Measurements from ENCODE around the gene HCFC1R1. TPM values are rescaled to one million over a fixed set of nuclear protein-coding genes. Genes with fewer than 3 reads are reported as not detected.

HCFC1R1 gene
- total RNA-seq, 1 donor from 2014 or later: 117 TPM

DNA sequence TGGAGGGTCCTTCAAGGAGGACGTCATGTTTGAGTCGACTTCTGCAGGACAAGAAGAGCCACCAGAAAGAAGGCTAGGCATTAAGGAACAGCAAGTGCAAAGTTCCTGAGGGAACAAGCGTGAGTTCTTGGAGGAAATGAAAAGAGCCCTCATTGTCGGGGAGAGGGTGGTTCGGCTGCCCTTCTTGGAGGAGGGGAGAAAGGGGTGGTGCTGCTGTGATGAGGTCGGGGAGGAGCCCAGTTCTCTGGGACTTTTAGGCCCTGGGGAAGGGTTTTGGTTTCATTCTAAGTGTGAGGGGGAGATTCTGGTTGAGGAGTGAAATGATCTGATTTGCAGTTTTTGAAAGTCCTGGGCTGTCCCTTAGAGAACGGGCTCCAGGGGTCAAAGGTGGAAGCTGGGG, 8.9 kb upstream of the HCFC1R1 start:
- Mint-ChIP-seq H3K27ac (ENCODE audit: unreplicated experiment) (no peak overlapping the region), H3K36me3 (ENCODE audit: unreplicated experiment) (no peaks in the 10 kb centered on the region), H3K4me3 (ENCODE audit: unreplicated experiment) (no peak overlapping the region), H3K27me3 (ENCODE audit: unreplicated experiment) (peaks cover 19% of the 10 kb centered on the region), H3K4me1 (ENCODE audit: low read depth, unreplicated experiment) (peaks cover 7% of the 10 kb centered on the region), H3K9me3 (ENCODE audit: unreplicated experiment) (peaks cover 2% of the 10 kb centered on the region)
- TF ChIP-seq, protein P1, sequence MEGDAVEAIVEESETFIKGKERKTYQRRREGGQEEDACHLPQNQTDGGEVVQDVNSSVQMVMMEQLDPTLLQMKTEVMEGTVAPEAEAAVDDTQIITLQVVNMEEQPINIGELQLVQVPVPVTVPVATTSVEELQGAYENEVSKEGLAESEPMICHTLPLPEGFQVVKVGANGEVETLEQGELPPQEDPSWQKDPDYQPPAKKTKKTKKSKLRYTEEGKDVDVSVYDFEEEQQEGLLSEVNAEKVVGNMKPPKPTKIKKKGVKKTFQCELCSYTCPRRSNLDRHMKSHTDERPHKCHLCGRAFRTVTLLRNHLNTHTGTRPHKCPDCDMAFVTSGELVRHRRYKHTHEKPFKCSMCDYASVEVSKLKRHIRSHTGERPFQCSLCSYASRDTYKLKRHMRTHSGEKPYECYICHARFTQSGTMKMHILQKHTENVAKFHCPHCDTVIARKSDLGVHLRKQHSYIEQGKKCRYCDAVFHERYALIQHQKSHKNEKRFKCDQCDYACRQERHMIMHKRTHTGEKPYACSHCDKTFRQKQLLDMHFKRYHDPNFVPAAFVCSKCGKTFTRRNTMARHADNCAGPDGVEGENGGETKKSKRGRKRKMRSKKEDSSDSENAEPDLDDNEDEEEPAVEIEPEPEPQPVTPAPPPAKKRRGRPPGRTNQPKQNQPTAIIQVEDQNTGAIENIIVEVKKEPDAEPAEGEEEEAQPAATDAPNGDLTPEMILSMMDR (IDR thresholded peaks at IDR 0.05; ENCODE audit: partially characterized antibody, unreplicated experiment): no peak
- DNase-seq: no peak

DNA sequence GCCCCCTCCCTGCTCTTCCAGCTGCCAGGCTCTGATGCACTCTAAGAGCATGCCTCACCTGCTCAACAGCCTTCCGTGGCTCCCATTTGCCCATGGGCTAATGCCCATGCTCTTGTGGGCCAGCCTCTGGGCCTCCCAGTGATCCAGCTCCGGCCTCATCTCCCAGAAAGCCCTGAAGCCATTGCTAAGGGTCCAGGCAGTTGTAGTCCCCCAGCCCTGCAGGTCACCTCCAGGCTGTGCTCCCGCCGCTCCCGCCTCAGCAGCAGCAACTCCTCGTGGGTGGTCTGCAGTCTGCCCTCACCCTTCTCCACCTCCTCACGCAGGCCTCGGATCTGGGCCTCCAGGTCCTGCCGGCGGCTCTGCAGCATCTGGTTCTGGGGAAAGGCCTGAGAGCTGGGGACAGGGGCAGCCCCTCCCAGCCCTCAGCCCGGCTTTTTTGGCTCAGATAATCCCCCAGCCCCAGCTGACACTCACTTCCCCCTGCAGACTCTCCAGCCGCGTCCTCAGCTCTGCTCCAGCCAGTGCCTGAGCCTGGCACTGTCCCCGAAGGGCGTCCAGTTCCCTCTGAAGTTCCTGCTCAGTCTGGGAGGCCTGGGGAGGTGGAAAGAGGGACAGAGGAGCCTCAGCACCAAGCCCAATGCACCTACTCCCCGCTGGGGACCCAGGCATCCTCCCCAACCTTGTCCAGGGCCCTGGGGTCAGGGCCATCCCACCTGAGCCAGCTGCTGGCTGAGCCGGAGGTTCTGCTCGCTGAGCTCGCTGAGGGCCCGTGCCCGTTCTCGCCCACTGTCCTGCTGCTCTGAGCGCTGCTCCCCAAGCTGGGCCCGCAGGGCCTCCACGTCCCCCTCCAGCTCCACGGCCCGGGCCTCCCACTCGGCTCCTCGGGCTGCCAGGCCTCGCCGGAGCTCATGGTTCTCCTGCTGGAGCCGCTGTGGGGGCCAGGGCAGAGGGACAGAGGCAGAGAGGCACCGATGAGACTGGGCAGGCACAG, 6.8 kb upstream of the HCFC1R1 start:
- Mint-ChIP-seq H3K4me3 (ENCODE audit: unreplicated experiment) (peak overlapping the region; percentile 55), H3K9me3 (ENCODE audit: unreplicated experiment) (peaks cover 2% of the 10 kb centered on the region), H3K36me3 (ENCODE audit: unreplicated experiment) (no peaks in the 10 kb centered on the region), H3K27ac (ENCODE audit: unreplicated experiment) (peak overlapping the region; percentile 39), H3K27me3 (ENCODE audit: unreplicated experiment) (peaks cover 15% of the 10 kb centered on the region), H3K4me1 (ENCODE audit: low read depth, unreplicated experiment) (peaks cover 6% of the 10 kb centered on the region)
- DNase-seq: no peak
- TF ChIP-seq, protein P1 (IDR thresholded peaks at IDR 0.05; ENCODE audit: partially characterized antibody, unreplicated experiment): no peak

DNA sequence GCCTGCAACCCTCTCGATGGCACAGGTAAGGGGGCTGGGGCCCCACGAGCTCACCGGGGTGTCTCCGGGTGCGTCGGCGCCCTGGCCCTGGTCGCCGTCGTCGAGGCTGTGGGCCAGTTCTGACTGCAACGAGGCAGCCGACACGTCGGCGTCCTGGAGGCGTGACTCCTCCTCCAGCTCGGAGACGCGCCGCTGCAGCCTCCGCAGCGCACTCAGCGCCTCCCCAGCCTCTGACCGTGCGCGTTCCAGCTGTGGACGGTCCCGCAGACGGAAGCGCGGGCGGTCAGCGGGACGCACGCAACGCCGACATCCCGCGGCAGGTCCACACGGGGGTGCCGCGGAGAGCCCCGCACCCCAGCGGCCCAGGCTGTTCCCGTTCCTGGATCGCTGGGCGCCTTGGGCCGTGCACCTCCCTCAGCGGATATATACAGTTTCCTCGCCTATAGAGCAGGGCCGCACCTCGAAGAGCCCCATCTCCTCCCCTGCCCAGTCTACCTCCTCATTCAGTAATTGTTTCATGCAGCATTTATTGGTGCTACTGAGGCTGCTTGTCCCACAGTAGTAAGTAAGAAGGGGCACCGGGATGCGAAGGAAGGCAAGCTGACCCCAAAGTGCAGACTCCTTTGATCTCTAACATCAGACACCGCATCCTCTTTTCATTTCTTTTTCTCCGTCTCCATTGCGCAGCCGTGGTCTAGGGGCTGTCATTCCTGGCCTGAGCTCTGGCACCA, 5.9 kb upstream of the HCFC1R1 start:
- TF ChIP-seq, protein P1 (IDR thresholded peaks at IDR 0.05; ENCODE audit: partially characterized antibody, unreplicated experiment): no peak
- H3K36me3 Mint-ChIP-seq (ENCODE audit: unreplicated experiment): no peaks in the 10 kb centered on the region
- H3K27ac Mint-ChIP-seq (ENCODE audit: unreplicated experiment): peak overlapping the region; percentile 39
- H3K9me3 Mint-ChIP-seq (ENCODE audit: unreplicated experiment): peaks cover 2% of the 10 kb centered on the region
- H3K4me3 Mint-ChIP-seq (ENCODE audit: unreplicated experiment): peak overlapping the region; percentile 55
- peaks cover 14% of the 10 kb centered on the region for H3K27me3 Mint-ChIP-seq (ENCODE audit: unreplicated experiment)
- no peak for DNase-seq
- peaks cover 6% of the 10 kb centered on the region for H3K4me1 Mint-ChIP-seq (ENCODE audit: low read depth, unreplicated experiment)

DNA sequence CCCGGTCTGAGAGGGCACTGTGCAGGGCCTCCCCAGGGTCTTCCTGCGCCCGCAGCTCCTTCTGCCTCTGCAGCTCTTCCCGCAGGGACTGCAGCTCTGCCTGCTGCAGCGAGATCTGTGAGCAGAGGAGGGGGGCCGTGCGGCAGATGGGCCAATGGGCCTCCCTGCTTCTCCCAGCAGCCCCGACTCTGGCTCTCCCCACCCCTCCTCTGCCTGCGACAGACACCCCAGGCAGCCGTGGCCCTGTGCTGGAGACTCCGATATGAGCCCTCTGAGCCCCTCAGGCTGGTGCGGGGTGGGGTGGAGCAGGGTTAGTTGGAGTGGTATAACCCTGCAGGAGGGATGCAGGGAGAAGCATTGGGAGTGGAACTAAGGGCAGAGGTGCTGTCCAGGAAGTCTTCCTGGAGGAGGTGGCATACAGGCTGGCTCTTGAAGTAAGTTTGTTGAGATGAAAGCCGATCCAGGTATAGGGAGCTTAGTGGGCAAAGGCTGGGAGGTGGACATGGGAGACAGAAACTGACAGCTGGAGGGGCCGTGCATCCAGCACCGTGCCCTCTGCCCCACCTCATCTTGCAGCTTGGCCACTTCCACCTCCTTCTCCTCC, 5.1 kb upstream of the HCFC1R1 start:
- Mint-ChIP-seq H3K36me3 (ENCODE audit: unreplicated experiment) (no peaks in the 10 kb centered on the region), H3K9me3 (ENCODE audit: unreplicated experiment) (peaks cover 2% of the 10 kb centered on the region), H3K27ac (ENCODE audit: unreplicated experiment) (no peak overlapping the region), H3K27me3 (ENCODE audit: unreplicated experiment) (peaks cover 18% of the 10 kb centered on the region), H3K4me3 (ENCODE audit: unreplicated experiment) (peak overlapping the region; percentile 54), H3K4me1 (ENCODE audit: low read depth, unreplicated experiment) (peaks cover 9% of the 10 kb centered on the region)
- peak; percentile 66 for DNase-seq
- TF ChIP-seq, protein P1 (IDR thresholded peaks at IDR 0.05; ENCODE audit: partially characterized antibody, unreplicated experiment): no peak
